ENCODE data around the gene ULK4. TPM values are rescaled to one million over a fixed set of nuclear protein-coding genes. Genes with fewer than 3 reads are reported as not detected.

Gene ULK4
- polyA plus RNA-seq, 1 donor from 2014 or later, result 7.2 TPM

- H3K4me3 ChIP-seq (ENCODE audit: low read length), result no peak overlapping the region
- H3F3A ChIP-seq (ENCODE audit: insufficient read depth, low read length, poor library complexity, severe bottlenecking), result no peaks in the 10 kb centered on the region
- H3K9me3 ChIP-seq (ENCODE audit: low read length), result no peaks in the 10 kb centered on the region
- TF ChIP-seq RAD21 (conservative IDR thresholded peaks at IDR 0.05), result no peak
- TF ChIP-seq, protein P1, sequence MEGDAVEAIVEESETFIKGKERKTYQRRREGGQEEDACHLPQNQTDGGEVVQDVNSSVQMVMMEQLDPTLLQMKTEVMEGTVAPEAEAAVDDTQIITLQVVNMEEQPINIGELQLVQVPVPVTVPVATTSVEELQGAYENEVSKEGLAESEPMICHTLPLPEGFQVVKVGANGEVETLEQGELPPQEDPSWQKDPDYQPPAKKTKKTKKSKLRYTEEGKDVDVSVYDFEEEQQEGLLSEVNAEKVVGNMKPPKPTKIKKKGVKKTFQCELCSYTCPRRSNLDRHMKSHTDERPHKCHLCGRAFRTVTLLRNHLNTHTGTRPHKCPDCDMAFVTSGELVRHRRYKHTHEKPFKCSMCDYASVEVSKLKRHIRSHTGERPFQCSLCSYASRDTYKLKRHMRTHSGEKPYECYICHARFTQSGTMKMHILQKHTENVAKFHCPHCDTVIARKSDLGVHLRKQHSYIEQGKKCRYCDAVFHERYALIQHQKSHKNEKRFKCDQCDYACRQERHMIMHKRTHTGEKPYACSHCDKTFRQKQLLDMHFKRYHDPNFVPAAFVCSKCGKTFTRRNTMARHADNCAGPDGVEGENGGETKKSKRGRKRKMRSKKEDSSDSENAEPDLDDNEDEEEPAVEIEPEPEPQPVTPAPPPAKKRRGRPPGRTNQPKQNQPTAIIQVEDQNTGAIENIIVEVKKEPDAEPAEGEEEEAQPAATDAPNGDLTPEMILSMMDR (IDR thresholded peaks at IDR 0.05; ENCODE audit: poor library complexity, severe bottlenecking), result no peak
- TF ChIP-seq SMC3 (conservative IDR thresholded peaks at IDR 0.05; ENCODE audit: poor library complexity), result no peak
- no peak overlapping the region for H3K27ac ChIP-seq (ENCODE audit: low read length)
- no peaks in the 10 kb centered on the region for H3K27me3 ChIP-seq (ENCODE audit: insufficient read depth, low read depth, low read length)
- H3K4me2 ChIP-seq (ENCODE audit: low read length), result no peak overlapping the region
- no peak overlapping the region for H3K9ac ChIP-seq (ENCODE audit: low read length)
- no peaks in the 10 kb centered on the region for H4K20me1 ChIP-seq (ENCODE audit: insufficient read depth)
- no peaks in the 10 kb centered on the region for H3K79me2 ChIP-seq (replicated peaks; ENCODE audit: insufficient read depth, low read length)
- no peaks in the 10 kb centered on the region for H3K36me3 ChIP-seq (ENCODE audit: insufficient read depth, low read length)
- no peaks in the 10 kb centered on the region for H3K9me2 ChIP-seq (ENCODE audit: insufficient read depth, low read length)
- no peak overlapping the region for H2AFZ ChIP-seq (ENCODE audit: low read depth, low read length)
These were observed 25.5 kb downstream of the ULK4 start for GRCh38 chr3:41936384-41936783.

DNA sequence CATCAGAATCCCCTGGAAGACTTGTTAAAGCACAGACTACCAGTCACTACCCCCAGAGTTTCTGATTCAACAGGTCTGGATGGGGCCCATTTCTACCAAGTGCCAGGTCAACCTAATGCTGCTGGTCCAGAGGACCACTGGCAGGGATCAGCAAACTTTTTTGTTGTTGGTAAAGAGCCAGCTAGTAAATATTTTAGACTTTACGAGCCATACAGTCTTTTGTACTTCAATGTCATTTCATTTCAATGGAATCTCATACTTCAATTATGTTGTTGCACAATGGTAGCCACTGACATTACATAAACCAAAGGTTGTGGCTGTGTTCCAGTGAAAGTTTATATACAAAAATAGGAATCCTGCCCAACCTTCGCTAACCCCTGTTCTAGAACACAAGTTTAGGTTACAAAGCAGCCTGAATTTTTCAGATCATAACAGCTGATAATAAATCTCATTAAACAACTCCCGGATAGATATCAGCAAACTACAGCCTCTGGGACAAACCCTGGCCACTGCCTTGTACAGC is 28.7 kb downstream of the ULK4 start:
- H3K9me2 ChIP-seq (ENCODE audit: insufficient read depth, low read length), result no peaks in the 10 kb centered on the region
- H3K27me3 ChIP-seq (ENCODE audit: insufficient read depth, low read depth, low read length), result no peaks in the 10 kb centered on the region
- TF ChIP-seq SMC3 (conservative IDR thresholded peaks at IDR 0.05; ENCODE audit: poor library complexity) (no peak), TAF1 (IDR thresholded peaks at IDR 0.05; ENCODE audit: low read depth) (no peak), POLR2AphosphoS5 (IDR thresholded peaks at IDR 0.05) (no peak), MXI1 (conservative IDR thresholded peaks at IDR 0.05; ENCODE audit: poor library complexity, severe bottlenecking) (no peak), EZH2 (IDR thresholded peaks at IDR 0.05; ENCODE audit: borderline replicate concordance, insufficient read depth, low read length, poor library complexity, severe bottlenecking) (no peak), RAD21 (conservative IDR thresholded peaks at IDR 0.05) (no peak), EP300 (conservative IDR thresholded peaks at IDR 0.05; ENCODE audit: poor library complexity, severe bottlenecking) (no peak), REST (IDR thresholded peaks at IDR 0.05; ENCODE audit: borderline replicate concordance) (no peak)
- TF ChIP-seq, protein P1 (IDR thresholded peaks at IDR 0.05; ENCODE audit: poor library complexity, severe bottlenecking), result no peak
- H3F3A ChIP-seq (ENCODE audit: insufficient read depth, low read length, poor library complexity, severe bottlenecking), result no peaks in the 10 kb centered on the region
- no peaks in the 10 kb centered on the region for H3K36me3 ChIP-seq (ENCODE audit: insufficient read depth, low read length)
- no peak overlapping the region for H2AFZ ChIP-seq (ENCODE audit: low read depth, low read length)
- H3K9ac ChIP-seq (ENCODE audit: low read length), result no peak overlapping the region
- H3K79me2 ChIP-seq (replicated peaks; ENCODE audit: insufficient read depth, low read length), result no peaks in the 10 kb centered on the region
- H3K4me2 ChIP-seq (ENCODE audit: low read length), result no peak overlapping the region
- no peak overlapping the region for H3K27ac ChIP-seq (ENCODE audit: low read length)
- no peaks in the 10 kb centered on the region for H4K20me1 ChIP-seq (ENCODE audit: insufficient read depth)
- H3K9me3 ChIP-seq (ENCODE audit: low read length), result no peaks in the 10 kb centered on the region
- no peak overlapping the region for H3K4me3 ChIP-seq (ENCODE audit: low read length)

Data from neural cell (in vitro differentiated cells).